NCI-H146 (cell line): ENCODE measurements around the gene TIPIN.
A peak's percentile ranks its signal among the peaks of the same experiment; 100 is the strongest.
"Not testable (repeated sequence)": the region's sequence is repeated elsewhere in the genome, so short reads cannot be mapped to it uniquely, and the experiment has no call there.

ENCODE experiments used
- DNase-seq: peaks from one replicate; lab custom pipeline; 2025; lab: John Stamatoyannopoulos, UW

Gene TIPIN

DNA sequence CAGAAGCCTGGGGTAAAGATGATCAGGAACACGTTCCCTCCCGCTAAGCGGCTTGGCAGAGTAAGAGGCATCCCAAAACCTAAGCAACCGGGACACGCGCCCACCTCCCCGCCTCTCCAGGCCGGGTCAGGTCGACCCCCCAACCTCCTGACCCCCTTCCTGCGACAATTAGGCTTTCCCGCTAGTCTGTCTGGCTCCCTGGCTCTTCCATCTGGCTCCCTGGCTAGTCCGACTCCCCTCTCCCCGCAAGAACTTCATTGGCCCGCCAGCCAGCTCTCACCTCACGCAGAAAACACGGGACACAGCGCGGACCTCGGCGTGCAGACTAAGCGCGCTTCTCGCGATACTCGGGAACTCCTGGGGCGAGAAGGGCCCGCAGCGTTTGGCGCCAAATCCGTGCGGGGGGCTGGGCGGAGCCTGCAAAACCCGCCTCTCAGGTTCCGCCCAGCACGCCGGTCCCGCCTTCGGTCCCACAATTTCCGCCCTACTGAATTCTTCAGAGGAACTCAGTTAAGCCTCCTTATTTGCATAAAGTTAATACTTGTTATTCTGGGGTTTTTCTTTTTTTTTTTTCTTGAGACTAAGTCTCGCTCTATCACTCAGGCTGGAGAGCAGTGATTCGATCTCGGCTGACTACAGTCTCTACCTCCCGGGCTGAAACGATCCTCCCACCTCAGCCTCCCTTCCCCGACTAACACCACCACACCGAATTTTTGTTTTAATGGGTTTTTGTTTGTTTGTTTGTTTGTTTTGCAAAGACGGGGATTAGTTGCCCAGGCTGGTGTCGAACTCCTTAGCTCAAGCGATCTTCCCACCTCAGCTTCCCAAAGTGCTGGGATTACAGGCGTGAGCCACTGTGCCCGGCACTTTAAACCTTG, at the start of gene TIPIN:
Gene TIPIN, minus strand, starts transcription at position 327 of the 878 bp plus-strand sequence. CDS start 3,738 bp downstream, outside the sequence.
- DNase-seq, result peak; percentile 91

DNA sequence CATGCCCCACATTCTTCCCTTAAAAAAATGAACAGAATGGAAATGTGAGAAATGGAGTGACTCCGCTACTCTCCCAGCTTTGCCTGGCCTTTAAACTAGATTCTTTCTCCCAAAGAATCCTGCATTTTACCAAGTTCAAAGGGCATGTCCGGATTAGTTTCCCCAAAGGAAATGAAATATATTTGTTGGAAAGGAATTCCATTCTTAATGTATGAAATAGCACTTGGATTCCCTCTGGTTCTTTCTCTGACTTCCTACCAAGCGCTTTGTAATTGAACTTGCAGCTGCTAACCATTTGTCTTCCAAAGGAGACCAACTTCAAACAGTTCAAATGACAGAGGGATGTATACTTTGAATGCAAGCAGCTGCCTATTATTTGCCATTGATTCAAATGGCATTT, 49.1 kb upstream of the TIPIN start:
- peak; percentile 39 for DNase-seq

GRCh38 chr15:66405007-66405406, 48.5 kb upstream of the TIPIN start:
- no peak for DNase-seq

GRCh38 chr15:66404532-66404931, 48.0 kb upstream of the TIPIN start:
- no peak for DNase-seq

DNA sequence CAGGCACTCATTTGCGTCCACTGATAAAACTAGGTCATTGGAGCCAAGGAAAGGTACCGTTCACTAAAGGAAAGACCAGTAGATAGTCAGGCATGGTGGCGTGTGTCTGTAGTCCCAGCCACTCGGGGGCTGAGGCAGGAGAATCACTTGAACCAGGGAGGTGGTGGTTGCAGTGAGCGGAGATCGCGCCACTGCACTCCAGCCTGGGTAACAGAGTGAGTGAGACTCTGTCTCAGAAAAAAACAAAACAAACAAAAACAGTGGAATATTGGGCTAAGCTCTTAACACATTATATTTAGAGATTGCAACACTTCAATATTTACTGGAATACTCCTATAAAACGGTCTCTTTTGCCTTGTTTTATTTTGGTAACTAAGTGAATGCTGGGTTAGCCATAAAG, 47.6 kb upstream of the TIPIN start:
- no peak for DNase-seq

DNA sequence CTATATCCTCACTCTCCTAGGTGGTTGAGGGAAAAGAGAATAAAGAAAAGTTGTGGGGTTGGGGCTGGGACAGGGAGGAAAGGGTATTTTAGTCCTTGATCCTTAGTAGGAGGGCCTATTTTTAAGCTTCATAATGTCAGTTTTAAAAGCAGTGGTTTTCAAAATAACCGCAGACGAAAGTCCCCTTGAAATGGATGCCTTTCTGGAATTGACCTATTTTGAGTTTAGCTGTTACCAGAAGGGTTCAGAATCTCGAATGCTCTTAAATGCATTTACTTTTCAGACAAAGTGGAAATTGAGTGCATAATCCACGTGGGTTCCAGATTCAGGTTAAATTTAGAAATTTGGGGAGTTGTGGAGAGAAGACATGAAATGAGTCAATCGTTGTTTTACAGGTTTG, 46.8 kb upstream of the TIPIN start:
- DNase-seq, result no peak

DNA sequence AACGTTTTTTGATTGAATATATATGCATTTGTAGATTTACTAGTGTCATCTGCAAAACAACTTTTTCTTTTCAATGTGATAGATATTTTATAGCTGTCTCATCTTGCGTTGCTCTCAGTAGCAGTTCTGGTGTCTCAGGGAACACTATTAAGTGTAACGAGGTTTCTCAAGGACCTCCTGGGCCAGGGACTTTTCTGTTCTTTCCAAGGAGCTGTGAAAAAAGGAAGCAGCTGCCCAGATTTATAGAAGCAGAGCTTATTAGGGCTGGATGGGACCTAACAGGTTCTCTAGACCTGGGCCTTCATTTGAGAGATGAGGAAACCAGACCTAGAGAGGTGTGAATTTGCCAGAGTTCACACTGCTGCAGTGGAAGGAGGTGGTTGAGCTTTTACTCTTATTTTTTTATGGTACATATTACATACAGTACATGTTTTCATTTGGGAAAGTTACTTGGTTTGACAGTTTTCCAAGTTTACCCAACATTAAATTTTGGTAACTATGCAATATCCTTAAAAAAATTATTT, 46.3 kb upstream of the TIPIN start:
- DNase-seq, result no peak

DNA sequence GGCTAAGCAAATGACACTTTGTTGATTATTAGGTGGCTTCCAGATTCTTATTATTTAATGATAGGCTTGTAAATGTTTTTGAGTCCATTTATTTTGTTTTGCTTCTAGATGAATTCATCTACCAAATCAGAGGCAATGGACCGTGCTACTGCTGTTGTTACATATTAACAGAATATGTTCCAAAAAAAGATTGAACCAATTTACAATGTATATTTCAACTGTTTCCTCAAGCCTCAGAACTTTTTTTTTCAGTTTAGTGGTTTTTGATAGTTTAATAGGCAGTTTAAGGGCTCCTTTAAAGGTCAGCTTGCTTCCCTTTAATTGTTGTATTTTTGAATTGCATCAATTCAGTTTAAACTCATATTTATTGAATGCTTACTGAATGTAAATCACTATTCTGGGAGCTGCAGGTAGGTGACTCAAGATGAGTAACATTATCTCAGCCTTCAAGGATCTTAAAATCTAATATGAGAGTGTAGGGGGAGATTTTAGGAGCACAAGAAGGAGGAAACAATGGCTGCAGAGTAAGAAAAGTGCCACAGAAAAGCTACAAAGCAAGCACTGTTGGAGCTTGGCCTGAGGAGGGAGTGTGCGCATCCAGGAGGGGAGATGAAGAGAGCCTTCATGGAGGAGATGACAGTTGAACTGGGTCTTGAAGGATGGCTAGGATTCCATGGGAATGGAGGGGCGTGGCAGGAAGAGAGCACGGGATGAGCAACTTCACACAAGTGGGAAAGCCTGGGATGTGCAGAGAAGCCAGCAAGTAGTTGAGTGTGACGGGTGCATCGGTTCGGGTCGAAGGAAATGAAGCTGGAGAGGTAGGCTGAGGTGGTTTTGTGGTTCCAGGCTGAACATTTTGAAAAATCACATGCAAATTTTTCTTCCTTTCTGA, 44.9 kb upstream of the TIPIN start:
- DNase-seq, result no peak

DNA sequence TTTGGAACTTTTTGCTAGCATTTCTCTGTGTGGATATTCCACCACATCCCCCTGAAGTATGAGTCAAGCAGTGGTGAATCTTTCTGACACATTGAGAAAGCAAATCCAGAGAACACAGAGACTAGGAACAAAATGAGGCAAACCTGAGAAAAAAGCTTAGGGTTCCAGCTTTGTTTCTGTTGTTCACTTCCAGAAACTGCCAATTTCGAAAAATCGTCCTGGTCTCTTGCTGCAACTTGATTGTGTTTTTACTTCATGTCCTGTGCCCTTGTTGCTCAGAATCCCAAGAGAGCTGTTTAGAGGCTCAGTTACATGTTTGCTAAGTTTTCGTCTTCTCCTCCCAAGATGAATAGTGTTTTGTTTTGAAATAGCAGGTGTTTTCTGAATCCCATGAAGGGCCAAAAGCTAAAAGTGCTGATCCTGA, 43.9 kb upstream of the TIPIN start:
- no peak for DNase-seq

- DNase-seq, result no peak
These were observed 42.8 kb upstream of the TIPIN start for GRCh38 chr15:66399276-66399675.

GRCh38 chr15:66394915-66395314, 38.4 kb upstream of the TIPIN start:
- no peak for DNase-seq

- DNase-seq, result no peak
These were observed 38.0 kb upstream of the TIPIN start for GRCh38 chr15:66394472-66394871.

- not testable (repeated sequence) for DNase-seq
These were observed 36.6 kb upstream of the TIPIN start for GRCh38 chr15:66393037-66393436.

DNA sequence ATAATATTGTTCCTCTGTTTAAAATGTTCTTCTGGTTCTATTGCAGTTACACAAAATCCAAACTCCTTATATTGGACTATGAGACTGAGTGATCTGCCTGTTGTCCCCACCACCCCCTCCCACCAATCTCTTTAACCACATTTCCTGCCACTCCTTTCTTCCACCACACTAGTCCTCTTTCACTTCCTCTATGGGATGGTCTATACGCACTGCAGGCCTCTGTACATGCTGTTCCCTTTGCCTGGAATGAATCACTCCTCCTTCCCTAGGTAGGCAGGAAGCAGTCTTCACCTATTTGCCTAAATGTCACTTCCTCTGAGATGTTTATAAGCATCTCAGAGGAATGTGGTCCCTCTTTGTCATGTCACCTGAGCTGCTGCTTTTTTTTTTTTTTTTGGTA, 34.2 kb upstream of the TIPIN start:
- no peak for DNase-seq

GRCh38 chr15:66389859-66390381, 33.4 kb upstream of the TIPIN start:
- no peak for DNase-seq

DNA sequence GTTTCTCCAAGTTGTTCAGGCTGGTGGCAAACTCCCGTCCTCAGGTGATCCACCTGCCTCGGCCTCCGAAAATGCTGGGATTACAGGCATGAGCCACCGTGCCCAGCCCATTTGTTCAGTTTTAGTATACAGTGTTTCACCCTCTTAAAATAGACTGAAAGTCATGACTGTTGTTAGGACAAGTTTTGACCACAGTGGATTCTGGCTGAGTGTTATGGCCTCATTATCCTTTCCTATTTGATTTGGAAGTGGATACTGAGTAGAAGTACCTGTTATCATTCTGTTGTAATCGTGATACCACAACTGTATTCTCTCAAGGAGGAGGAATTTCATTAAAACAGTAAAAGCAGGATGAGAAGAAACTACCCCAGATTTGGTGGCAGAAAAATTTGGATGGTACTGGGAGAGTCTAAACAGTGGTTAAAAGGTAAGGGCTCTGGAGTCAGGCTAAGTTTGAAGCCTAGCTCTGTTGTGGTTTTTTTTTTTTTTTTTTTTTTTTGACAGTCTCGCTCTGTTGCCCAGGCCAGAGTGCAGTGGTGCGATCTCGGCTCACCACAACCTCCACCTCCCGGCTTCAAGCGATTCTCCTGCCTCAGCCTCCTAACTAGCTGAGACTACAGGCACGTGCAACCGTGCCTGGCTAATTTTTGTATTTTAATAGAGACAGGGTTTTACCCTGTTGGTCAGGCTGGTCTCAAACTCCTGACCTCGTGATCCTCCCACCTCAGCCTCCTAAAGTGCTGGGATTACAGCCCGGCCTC, 32.8 kb upstream of the TIPIN start:
- DNase-seq, result no peak

DNA sequence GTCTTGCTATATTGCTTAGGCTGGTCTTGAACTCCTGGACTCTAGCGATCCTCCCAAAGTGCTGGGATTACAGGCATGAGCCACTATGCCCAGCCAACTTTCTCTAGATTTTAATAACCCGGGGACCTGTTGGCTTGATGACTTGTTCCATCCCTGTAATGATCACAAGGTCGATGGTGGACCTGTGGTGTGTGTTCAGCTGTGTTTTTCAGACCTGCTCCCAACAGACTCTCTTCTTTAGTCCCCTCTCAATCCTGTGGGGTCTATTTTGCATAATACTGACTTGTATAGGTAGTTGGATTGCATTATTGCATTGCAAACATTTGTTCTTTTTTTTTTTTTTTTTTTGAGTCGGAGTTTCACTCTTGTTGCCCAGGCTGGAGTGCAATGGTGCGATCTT, 32.1 kb upstream of the TIPIN start:
- DNase-seq, result no peak

GRCh38 chr15:66388043-66388363, 31.5 kb upstream of the TIPIN start:
- DNase-seq, result no peak

DNA sequence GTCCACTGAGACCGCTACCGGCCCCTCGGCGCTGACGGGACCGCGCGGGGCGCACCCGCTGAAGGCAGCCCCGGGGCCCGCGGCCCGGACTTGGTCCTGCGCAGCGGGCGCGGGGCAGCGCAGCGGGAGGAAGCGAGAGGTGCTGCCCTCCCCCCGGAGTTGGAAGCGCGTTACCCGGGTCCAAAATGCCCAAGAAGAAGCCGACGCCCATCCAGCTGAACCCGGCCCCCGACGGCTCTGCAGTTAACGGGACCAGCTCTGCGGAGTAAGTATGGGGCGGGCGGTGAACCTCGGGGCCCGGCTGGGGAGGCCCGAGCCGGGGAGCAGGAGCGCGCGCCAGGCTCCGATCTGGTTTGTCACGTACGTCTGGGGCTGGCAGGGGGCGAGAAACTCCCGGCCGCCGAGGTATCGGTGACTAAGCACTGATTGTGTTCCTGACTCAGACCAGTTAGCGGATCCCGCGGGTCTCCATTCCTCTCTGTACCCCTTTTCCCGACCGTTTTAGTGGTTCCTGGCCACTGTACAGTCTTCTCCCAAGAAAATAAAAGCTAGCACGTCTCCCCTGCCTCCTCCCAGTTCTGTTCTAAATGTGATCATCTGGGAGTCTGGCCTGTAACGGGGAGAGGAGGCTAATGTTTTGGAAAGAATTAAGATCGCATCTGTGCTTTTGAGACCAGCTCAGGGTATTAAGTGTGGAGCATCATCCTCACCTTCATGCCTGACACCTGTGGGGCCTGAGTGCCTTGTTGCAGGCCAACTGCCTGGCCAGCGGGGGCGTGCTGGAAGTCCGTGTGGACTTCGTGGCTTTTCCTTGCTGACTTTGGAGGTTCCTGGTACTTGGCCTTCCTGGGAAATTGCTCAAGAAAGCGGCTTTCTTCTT, 30.9 kb upstream of the TIPIN start:
- DNase-seq, result peak; percentile 46

DNA sequence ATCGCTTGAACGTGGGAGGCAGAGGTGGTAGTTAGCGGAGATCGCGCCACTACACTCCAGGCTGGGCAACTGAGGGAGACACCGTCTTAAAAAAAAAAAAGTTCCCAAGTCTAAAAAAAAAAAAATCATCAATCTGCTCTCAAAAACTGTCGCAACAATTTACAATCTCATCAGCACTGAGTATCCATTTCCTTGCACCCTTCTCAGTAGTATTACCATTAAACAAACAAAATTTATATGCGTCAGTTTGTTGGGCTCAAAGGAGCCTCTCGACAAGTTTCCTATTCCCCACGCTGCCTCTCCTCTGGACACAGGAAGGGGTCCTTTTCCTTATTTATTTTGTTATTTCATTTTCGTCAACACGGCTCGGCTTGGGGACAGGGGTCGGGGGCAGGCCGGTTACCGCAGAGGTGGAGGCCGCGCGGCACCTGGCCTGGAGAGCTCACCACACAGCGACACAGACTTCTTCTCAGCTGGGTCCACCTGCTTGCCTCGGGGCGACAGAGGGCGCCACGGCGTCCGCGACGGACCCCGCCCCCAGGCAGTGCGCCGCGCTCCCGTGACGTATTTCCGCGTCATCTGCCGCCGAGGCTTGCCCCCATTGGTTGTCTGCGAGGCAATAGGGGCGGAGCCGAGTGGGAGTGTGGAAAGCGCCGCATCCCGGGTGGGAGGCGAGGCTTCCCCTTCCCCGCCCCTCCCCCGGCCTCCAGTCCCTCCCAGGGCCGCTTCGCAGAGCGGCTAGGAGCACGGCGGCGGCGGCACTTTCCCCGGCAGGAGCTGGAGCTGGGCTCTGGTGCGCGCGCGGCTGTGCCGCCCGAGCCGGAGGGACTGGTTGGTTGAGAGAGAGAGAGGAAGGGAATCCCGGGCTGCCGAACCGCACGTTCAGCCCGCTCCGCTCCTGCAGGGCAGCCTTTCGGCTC, 30.0 kb upstream of the TIPIN start, which contains the start of gene MAP2K1:
Gene MAP2K1, plus strand, starts transcription at position 709 of the 920 bp plus-strand sequence. CDS start 436 bp downstream, outside the sequence.
- DNase-seq, result peak; percentile 95
